SU-DHL-6 (cell line): ENCODE results near the gene FAM229A.

ENCODE experiments used
- H2AFZ ChIP-seq: fragments of 200-600 bp; sonication (generic); 2 replicates; pipeline ENCODE4 v1.6.1; 2014; ENCODE audit warnings: low read depth, mild to moderate bottlenecking, moderate library complexity, mixed read lengths, antibody characterized with exemption, low read length; ENCODE audit not compliant: severe bottlenecking
- H3F3A ChIP-seq: fragments of 200-600 bp; shearing (Covaris generic); 2 replicates; pipeline ENCODE4 v1.6.0; 2016; ENCODE audit warnings: antibody characterized with exemption, mild to moderate bottlenecking; ENCODE audit not compliant: insufficient read depth
- H3K27ac ChIP-seq: fragments of 200-600 bp; sonication (generic); 2 replicates; pipeline ENCODE4 v1.5.1; 2016; ENCODE audit warnings: low read depth, mild to moderate bottlenecking, low read length, moderate library complexity, mixed read lengths
- H3K27me3 ChIP-seq: fragments of 200-600 bp; sonication (generic), shearing (Covaris generic); 2 replicates; pipeline ENCODE4 v1.6.0; 2014; ENCODE audit warnings: mild to moderate bottlenecking, low read length
- H3K36me3 ChIP-seq: fragments of 200-600 bp; sonication (generic); 2 replicates; pipeline ENCODE4 v1.6.1; 2014; ENCODE audit warnings: mild to moderate bottlenecking, low read length, mixed read lengths
- H3K4me2 ChIP-seq: fragments of 300-600, 200-600 bp; shearing (Covaris generic), sonication (generic); 2 replicates; pipeline ENCODE4 v1.6.0; 2014; ENCODE audit warnings: low read length, low read depth, mild to moderate bottlenecking; ENCODE audit not compliant: poor library complexity, severe bottlenecking
- H3K4me3 ChIP-seq: fragments of 200-600 bp; sonication (generic); 2 replicates; pipeline ENCODE4 v1.5.1; 2014; ENCODE audit warnings: antibody characterized with exemption, low read length, mild to moderate bottlenecking, mixed read lengths; ENCODE audit not compliant: insufficient read depth, poor library complexity, severe bottlenecking
- H3K79me2 ChIP-seq: fragments of 200-600 bp; sonication (generic); 2 replicates; pipeline ENCODE4 v1.6.1; 2014; ENCODE audit warnings: mild to moderate bottlenecking, low read length, moderate library complexity; ENCODE audit not compliant: insufficient read depth
- H3K9ac ChIP-seq: fragments of 200-600 bp; sonication (generic); 2 replicates; pipeline ENCODE4 v1.7.0; 2014; ENCODE audit warnings: mild to moderate bottlenecking, low read length
- H3K9me2 ChIP-seq: fragments of 200-600 bp; sonication (generic); replicated peaks from 2 replicates; pipeline ENCODE4 v1.6.1; 2014; ENCODE audit warnings: low read length; ENCODE audit not compliant: insufficient read depth
- H3K9me3 ChIP-seq: fragments of 200-600 bp; sonication (generic); 2 replicates; pipeline ENCODE4 v1.6.1; 2014; ENCODE audit warnings: low read length, mixed read lengths; ENCODE audit not compliant: insufficient read depth
- H4K20me1 ChIP-seq: fragments of 200-600 bp; sonication (generic); 2 replicates; pipeline ENCODE4 v1.6.1; 2014; ENCODE audit warnings: low read depth, mild to moderate bottlenecking, antibody characterized with exemption, low read length, moderate library complexity, mixed read lengths
- CTCF ChIP-seq: fragments of 200-600 bp; sonication (generic); IDR thresholded peaks from one replicate; pipeline ENCODE4 v1.5.1; 2017; ENCODE audit warnings: antibody characterized with exemption, mild to moderate bottlenecking, low read length, moderate library complexity; ENCODE audit not compliant: insufficient read depth, poor library complexity, severe bottlenecking
- EZH2phosphoT487 ChIP-seq: fragments of 200-600 bp; sonication (generic), shearing (Covaris generic); conservative IDR thresholded peaks from 2 replicates; pipeline ENCODE4 v1.6.1; 2018; ENCODE audit warnings: mild to moderate bottlenecking, antibody characterized with exemption, low read length, moderate library complexity, mixed read lengths

The FAM229A gene

GRCh38 chr1:32353886-32354570, 8.3 kb downstream of the FAM229A start:
- Histone ChIP-seq H3K4me2 (no peak overlapping the region), H2AFZ (no peak overlapping the region), H3K79me2 (no peaks in the 10 kb centered on the region), H3K27ac (no peak overlapping the region), H3K9me3 (no peaks in the 10 kb centered on the region), H3K9me2 (no peaks in the 10 kb centered on the region), H3K4me3 (no peak overlapping the region), H3K9ac (no peak overlapping the region), H3F3A (0 out of 2 replicates have a peak, but pooled peaks cover 7% of the 10 kb centered on the region), H4K20me1 (no peaks in the 10 kb centered on the region), H3K27me3 (no peaks in the 10 kb centered on the region), H3K36me3 (no peaks in the 10 kb centered on the region)
- TF ChIP-seq CTCF (no peak), EZH2phosphoT487 (no peak)

GRCh38 chr1:32353431-32353830, 8.9 kb downstream of the FAM229A start:
- H4K20me1 ChIP-seq = no peaks in the 10 kb centered on the region
- no peak overlapping the region for H3K9ac ChIP-seq
- no peak overlapping the region for H3K4me3 ChIP-seq
- TF ChIP-seq CTCF (no peak), EZH2phosphoT487 (no peak)
- H3K4me2 ChIP-seq = no peak overlapping the region
- H3K36me3 ChIP-seq = no peaks in the 10 kb centered on the region
- H2AFZ ChIP-seq = no peak overlapping the region
- no peaks in the 10 kb centered on the region for H3K27me3 ChIP-seq
- 0 out of 2 replicates have a peak, but pooled peaks cover 7% of the 10 kb centered on the region for H3F3A ChIP-seq
- H3K27ac ChIP-seq = no peak overlapping the region
- no peaks in the 10 kb centered on the region for H3K79me2 ChIP-seq
- H3K9me3 ChIP-seq = no peaks in the 10 kb centered on the region
- H3K9me2 ChIP-seq = no peaks in the 10 kb centered on the region

- no peaks in the 10 kb centered on the region for H3K79me2 ChIP-seq
- 0 out of 2 replicates have a peak, but pooled peaks cover 7% of the 10 kb centered on the region for H3F3A ChIP-seq
- no peak overlapping the region for H3K27ac ChIP-seq
- no peak overlapping the region for H2AFZ ChIP-seq
- H3K4me2 ChIP-seq = no peak overlapping the region
- H4K20me1 ChIP-seq = no peaks in the 10 kb centered on the region
- no peaks in the 10 kb centered on the region for H3K9me2 ChIP-seq
- H3K4me3 ChIP-seq = no peak overlapping the region
- H3K9me3 ChIP-seq = no peaks in the 10 kb centered on the region
- H3K9ac ChIP-seq = no peak overlapping the region
- no peaks in the 10 kb centered on the region for H3K27me3 ChIP-seq
- TF ChIP-seq EZH2phosphoT487 (no peak), CTCF (no peak)
- H3K36me3 ChIP-seq = no peaks in the 10 kb centered on the region
Observed at GRCh38 chr1:32352831-32353383, 9.4 kb downstream of the FAM229A start.
